HG02759 (cell line): Measurements from ENCODE around the gene PRKCZ.
"Not testable (repeated sequence)": the region's sequence is repeated elsewhere in the genome, so short reads cannot be mapped to it uniquely, and the experiment has no call there.

ENCODE experiments used
- ATAC-seq: cut with Tn5 transposase; IDR thresholded peaks from one replicate; pipeline ENCODE4 v1.9.1; 2021; ENCODE audit warnings: mild to moderate bottlenecking, moderate library complexity; ENCODE audit not compliant: unreplicated experiment

PRKCZ gene

GRCh38 chr1:2112280-2112701, 62.1 kb downstream of the PRKCZ start:
- no peak for ATAC-seq

- ATAC-seq: no peak
Measured at GRCh38 chr1:2113620-2114135, 63.5 kb downstream of the PRKCZ start.

DNA sequence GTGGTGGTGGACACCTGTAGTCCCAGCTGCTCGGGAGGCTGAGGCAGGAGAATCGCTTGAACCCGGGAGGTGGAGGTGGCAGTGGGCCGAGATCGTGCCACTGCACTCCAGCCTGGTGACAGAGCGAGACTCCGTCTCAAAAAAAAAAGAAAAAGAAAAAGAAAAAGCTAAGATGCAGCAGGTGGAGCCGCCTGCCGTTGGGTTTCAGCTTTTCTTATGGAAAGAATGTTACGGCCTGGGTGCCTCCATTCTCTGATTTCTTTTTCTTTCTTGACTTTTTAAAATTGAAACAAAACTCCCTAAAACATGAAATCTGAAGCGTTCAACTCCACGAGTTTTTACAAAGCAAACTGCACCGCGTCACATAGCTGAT, 64.4 kb downstream of the PRKCZ start:
- ATAC-seq: not testable (repeated sequence)

GRCh38 chr1:2115008-2115641, 64.9 kb downstream of the PRKCZ start:
- ATAC-seq: no peak

DNA sequence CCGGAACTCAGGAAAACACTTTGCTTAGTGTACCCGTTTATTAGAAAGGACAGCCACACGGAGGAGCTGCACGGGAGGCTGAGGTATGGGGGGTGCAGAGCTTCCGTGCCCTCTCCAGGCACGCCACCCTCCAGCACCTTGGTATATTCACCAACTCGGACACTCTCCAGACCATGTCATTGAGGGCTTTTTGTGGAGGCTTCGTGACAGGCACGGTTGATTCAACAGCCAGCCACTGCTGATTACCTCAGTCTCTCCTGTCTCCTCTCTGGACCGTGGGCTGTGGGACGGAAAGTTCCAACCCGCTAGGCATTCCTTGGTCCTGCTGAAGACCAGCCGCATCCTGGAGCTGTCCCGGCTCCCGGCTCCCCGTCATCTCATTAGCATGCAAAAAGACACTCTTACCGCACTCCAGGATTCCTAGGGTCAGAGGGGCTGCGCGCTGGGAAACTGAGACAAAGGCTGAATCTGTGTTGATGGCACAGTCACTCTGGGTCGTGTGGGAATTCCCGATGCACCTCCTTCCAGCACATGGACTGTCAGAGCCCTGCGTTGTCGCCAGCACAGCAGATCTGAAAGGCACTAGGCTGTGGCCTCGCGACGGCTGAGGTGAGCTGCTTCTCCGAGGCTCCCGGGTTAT, 65.6 kb downstream of the PRKCZ start:
- ATAC-seq: no peak

DNA sequence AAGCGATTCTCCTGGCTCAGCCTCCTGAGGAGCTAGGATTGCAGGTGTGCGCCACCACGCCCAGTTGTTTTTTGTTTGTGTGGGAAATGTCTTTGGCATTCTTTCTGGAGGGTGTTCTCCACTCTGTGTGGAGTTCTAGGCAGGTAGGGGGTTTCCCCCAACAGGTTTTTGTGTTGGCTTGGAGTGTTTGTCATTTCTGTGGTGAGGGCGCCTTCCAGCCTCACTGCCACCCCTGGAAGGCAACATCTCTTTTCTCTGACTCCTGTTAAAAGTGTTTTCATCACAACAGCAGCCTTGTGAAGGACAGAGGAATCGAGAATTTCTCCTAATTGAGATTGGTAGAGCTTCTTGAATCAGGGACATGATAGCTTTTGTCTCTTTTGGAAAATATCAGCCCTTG, 69.7 kb downstream of the PRKCZ start:
- ATAC-seq: no peak

DNA sequence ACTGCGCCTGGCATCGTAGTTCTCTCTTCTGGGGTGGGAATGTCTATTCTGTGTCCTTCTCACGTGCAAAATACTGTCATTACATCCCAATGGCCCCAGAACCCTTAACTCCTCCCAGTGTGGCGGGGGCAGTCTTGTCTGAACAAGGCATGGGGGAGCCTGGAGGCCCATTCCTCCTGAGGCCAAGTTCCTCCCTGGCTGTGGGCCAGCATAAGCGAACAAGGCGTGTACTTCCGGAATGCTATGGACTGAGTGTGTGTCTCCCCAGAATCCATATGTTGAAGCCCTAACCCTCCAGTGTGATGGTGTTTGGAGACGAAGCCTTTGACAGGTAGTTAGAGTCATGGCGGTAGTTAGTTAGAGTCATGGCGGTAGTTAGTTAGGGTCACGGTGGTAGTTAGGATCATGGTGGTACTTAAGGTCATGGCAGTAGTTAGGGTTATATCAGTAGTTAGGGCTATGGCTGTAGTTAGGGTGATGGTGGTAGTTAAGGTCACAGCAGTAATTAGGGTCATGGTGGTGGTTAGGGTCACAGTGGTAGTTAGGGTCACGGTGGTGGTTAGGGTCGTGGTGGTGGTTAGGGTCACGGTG, 71.0 kb downstream of the PRKCZ start:
- no peak for ATAC-seq

DNA sequence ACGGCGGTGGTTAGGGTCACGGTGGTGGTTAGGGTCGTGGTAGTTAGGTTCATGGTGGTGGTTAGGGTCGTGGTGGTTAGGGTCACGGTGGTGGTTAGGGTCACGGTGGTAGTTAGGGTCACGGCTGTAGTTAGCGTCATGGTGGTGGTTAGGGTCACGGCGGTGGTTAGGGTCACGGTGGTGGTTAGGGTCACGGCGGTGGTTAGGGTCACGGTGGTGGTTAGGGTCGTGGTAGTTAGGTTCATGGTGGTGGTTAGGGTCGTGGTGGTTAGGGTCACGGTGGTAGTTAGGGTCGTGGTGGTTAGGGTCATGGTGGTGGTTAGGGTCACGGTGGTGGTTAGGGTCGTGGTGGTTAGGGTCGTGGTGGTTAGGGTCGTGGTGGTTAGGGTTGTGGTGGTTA, 71.6 kb downstream of the PRKCZ start:
- ATAC-seq: not testable (repeated sequence)

- ATAC-seq: no peak
Measured at GRCh38 chr1:2124446-2125198, 74.4 kb downstream of the PRKCZ start.

DNA sequence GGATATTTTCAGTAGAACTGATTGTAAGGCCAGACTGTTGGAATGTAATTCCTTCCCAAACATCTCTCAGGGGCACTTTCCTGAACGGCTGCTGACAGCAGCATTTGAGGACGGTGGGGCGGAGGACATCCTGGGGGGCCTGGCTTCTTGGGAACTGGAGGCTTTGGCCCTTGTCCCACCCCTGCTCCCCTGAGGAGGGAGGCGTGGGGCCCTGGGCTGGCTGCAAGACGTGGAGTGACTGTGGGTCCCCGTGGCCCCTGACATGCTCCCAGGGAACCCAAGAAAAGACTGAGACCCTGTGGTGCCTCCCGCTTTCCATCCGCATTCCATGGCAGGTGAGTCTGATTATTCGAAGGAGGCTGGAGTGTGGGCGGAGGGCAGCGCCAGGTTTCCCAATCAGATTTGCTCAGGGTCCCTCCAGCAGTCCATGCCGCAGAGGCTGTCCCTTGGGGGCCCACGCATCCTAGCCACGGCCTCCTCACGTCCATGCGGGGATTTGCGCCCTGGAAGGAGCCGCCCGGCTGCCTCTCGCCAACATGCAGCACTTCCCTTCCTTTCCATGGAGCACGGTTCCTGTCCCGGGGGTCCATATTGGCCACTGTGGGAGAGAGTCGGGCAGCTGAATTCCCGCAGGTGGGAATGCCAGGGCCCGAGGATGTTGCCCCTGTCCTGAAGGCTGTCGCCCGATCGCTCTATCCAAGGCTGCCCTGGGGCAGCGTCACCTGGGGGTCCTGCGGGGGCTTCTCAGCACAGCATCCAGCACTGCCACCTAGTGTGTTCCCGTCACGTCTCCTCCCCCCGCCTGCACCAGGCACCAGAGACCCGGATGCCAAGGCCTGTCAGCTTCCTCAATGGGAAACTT, 75.4 kb downstream of the PRKCZ start:
- ATAC-seq: no peak

GRCh38 chr1:2126331-2127186, 76.3 kb downstream of the PRKCZ start:
- no peak for ATAC-seq

GRCh38 chr1:2127187-2128145, 77.3 kb downstream of the PRKCZ start:
- no peak for ATAC-seq

GRCh38 chr1:2128189-2128901, 78.1 kb downstream of the PRKCZ start:
- ATAC-seq: no peak

GRCh38 chr1:2129256-2129943, 79.2 kb downstream of the PRKCZ start:
- ATAC-seq: no peak

DNA sequence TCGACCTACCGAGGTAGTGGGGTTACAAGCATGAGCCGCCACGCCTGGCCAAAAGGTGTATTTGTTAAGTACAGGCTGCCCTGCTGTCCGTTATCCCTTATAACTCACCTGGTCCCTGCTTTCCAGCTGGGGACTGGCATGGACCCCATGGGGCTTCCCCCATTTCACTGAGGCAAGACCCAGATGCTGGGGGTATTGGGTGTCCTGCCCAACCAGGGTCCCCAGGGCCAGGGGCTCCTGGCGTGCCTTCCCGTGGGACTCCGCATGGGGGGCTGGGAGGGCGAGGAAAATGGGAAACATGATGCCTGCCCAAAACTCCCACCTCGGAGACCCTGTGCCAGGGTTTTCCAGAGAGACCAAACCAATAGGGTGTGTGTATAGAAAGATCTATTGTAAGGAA, 79.9 kb downstream of the PRKCZ start:
- ATAC-seq: no peak

DNA sequence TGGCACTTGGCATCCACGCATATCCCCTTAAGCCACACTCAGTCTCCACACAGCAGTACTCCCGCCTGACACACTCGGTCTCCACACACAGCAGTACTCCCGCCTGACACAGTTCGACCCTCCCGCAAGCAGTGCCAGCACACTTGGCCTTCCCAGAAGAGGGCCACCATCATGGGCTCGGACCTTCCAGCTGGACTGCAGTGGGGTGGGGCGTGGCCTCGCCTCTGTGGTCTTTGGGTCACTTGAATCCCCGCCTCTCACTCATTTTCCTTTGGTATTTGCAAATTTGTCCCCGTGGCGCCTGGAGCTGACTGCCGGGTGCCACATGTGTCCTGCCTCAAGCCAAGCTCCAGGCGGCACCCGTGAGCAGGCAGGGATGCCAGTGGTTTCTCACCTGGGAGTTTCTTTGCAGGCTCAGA, 80.7 kb downstream of the PRKCZ start:
- ATAC-seq: no peak
